ENCODE results near the gene ZBTB14.
A peak's percentile ranks its signal among the peaks of the same experiment; 100 is the strongest.

The ZBTB14 gene

GRCh38 chr18:5304232-5304631, 8.7 kb upstream of the ZBTB14 start:
- no peaks in the 10 kb centered on the region for H3K4me1 ChIP-seq (ENCODE audit: control insufficient read depth in 2 of 2, insufficient read depth in 2 of 2, low read length in 2 of 2)
- H3K36me3 ChIP-seq (ENCODE audit: control insufficient read depth in 2 of 2, insufficient read depth in 2 of 2, low read length in 2 of 2), result no peaks in the 10 kb centered on the region
- no peak overlapping the region for H3K27ac ChIP-seq (ENCODE audit: low read depth in 2 of 2, low read length in 2 of 2)
- H3K27me3 ChIP-seq (ENCODE audit: control insufficient read depth in 2 of 2, insufficient read depth in 2 of 2, low read length in 2 of 2), result peaks cover 3 to 6% of the 10 kb centered on the region in 2 donors
- no peak overlapping the region for H3K4me3 ChIP-seq (ENCODE audit: low read length in 2 of 2)
- H3K9me3 ChIP-seq (ENCODE audit: control insufficient read depth in 2 of 2, low read length in 2 of 2), result no peaks in the 10 kb centered on the region
- H3K9ac ChIP-seq (ENCODE audit: low read depth in 1 of 2, low read length in 2 of 2), result no peak overlapping the region

- Histone ChIP-seq H3K9ac (ENCODE audit: low read depth in 1 of 2, low read length in 2 of 2) (no peak overlapping the region), H3K36me3 (ENCODE audit: control insufficient read depth in 2 of 2, insufficient read depth in 2 of 2, low read length in 2 of 2) (no peaks in the 10 kb centered on the region), H3K27ac (ENCODE audit: low read depth in 2 of 2, low read length in 2 of 2) (no peak overlapping the region), H3K4me3 (ENCODE audit: low read length in 2 of 2) (no peak overlapping the region), H3K9me3 (ENCODE audit: control insufficient read depth in 2 of 2, low read length in 2 of 2) (no peaks in the 10 kb centered on the region), H3K27me3 (ENCODE audit: control insufficient read depth in 2 of 2, insufficient read depth in 2 of 2, low read length in 2 of 2) (peaks cover 3 to 8% of the 10 kb centered on the region in 2 donors), H3K4me1 (ENCODE audit: control insufficient read depth in 2 of 2, insufficient read depth in 2 of 2, low read length in 2 of 2) (no peaks in the 10 kb centered on the region)
Observed at GRCh38 chr18:5303636-5304035, 8.1 kb upstream of the ZBTB14 start.

GRCh38 chr18:5302606-5303005, 7.1 kb upstream of the ZBTB14 start:
- no peak overlapping the region for H3K27ac ChIP-seq (ENCODE audit: low read depth in 2 of 2, low read length in 2 of 2)
- H3K9me3 ChIP-seq (ENCODE audit: control insufficient read depth in 2 of 2, low read length in 2 of 2), result no peaks in the 10 kb centered on the region
- no peaks in the 10 kb centered on the region for H3K4me1 ChIP-seq (ENCODE audit: control insufficient read depth in 2 of 2, insufficient read depth in 2 of 2, low read length in 2 of 2)
- peaks cover 3 to 8% of the 10 kb centered on the region in 2 donors for H3K27me3 ChIP-seq (ENCODE audit: control insufficient read depth in 2 of 2, insufficient read depth in 2 of 2, low read length in 2 of 2)
- H3K9ac ChIP-seq (ENCODE audit: low read depth in 1 of 2, low read length in 2 of 2), result no peak overlapping the region
- no peak overlapping the region for H3K4me3 ChIP-seq (ENCODE audit: low read length in 2 of 2)
- no peaks in the 10 kb centered on the region for H3K36me3 ChIP-seq (ENCODE audit: control insufficient read depth in 2 of 2, insufficient read depth in 2 of 2, low read length in 2 of 2)

- H3K4me3 ChIP-seq (ENCODE audit: low read length in 2 of 2), result no peak overlapping the region
- H3K27me3 ChIP-seq (ENCODE audit: control insufficient read depth in 2 of 2, insufficient read depth in 2 of 2, low read length in 2 of 2), result peaks cover 3 to 8% of the 10 kb centered on the region in 2 donors
- peaks cover 2 to 7% of the 10 kb centered on the region in 2 donors for H3K4me1 ChIP-seq (ENCODE audit: control insufficient read depth in 2 of 2, insufficient read depth in 2 of 2, low read length in 2 of 2)
- H3K36me3 ChIP-seq (ENCODE audit: control insufficient read depth in 2 of 2, insufficient read depth in 2 of 2, low read length in 2 of 2), result no peaks in the 10 kb centered on the region
- H3K27ac ChIP-seq (ENCODE audit: low read depth in 2 of 2, low read length in 2 of 2), result no peak overlapping the region
- no peak overlapping the region for H3K9ac ChIP-seq (ENCODE audit: low read depth in 1 of 2, low read length in 2 of 2)
- no peaks in the 10 kb centered on the region for H3K9me3 ChIP-seq (ENCODE audit: control insufficient read depth in 2 of 2, low read length in 2 of 2)
Observed at GRCh38 chr18:5300476-5301010, 5.0 kb upstream of the ZBTB14 start.

GRCh38 chr18:5298156-5298852, 2.8 kb upstream of the ZBTB14 start:
- H3K27me3 ChIP-seq (ENCODE audit: control insufficient read depth in 2 of 2, insufficient read depth in 2 of 2, low read length in 2 of 2), result peaks cover 3 to 8% of the 10 kb centered on the region in 2 donors
- no peak overlapping the region for H3K27ac ChIP-seq (ENCODE audit: low read depth in 2 of 2, low read length in 2 of 2)

GRCh38 chr18:5297597-5297996, 2.1 kb upstream of the ZBTB14 start:
- Histone ChIP-seq H3K9me3 (ENCODE audit: control insufficient read depth in 2 of 2, low read length in 2 of 2) (no peaks in the 10 kb centered on the region), H3K36me3 (ENCODE audit: control insufficient read depth in 2 of 2, insufficient read depth in 2 of 2, low read length in 2 of 2) (peaks cover 0 to under 1% of the 10 kb centered on the region in 2 donors), H3K9ac (ENCODE audit: low read depth in 1 of 2, low read length in 2 of 2) (no peak overlapping the region), H3K4me3 (ENCODE audit: low read length in 2 of 2) (no peak overlapping the region), H3K4me1 (ENCODE audit: control insufficient read depth in 2 of 2, insufficient read depth in 2 of 2, low read length in 2 of 2) (peaks cover 8 to 12% of the 10 kb centered on the region in 2 donors), H3K27me3 (ENCODE audit: control insufficient read depth in 2 of 2, insufficient read depth in 2 of 2, low read length in 2 of 2) (peaks cover 3 to 8% of the 10 kb centered on the region in 2 donors), H3K27ac (ENCODE audit: low read depth in 2 of 2, low read length in 2 of 2) (peak overlapping the region in 1 of 2 donors; percentile 98)

More at GRCh38 chr18:5298156-5298852, 2.8 kb upstream of the ZBTB14 start:
- no peaks in the 10 kb centered on the region for H3K9me3 ChIP-seq (ENCODE audit: control insufficient read depth in 2 of 2, low read length in 2 of 2)
- H3K4me1 ChIP-seq (ENCODE audit: control insufficient read depth in 2 of 2, insufficient read depth in 2 of 2, low read length in 2 of 2), result peaks cover 8 to 12% of the 10 kb centered on the region in 2 donors
- H3K36me3 ChIP-seq (ENCODE audit: control insufficient read depth in 2 of 2, insufficient read depth in 2 of 2, low read length in 2 of 2), result no peaks in the 10 kb centered on the region
- H3K9ac ChIP-seq (ENCODE audit: low read depth in 1 of 2, low read length in 2 of 2), result no peak overlapping the region
- H3K4me3 ChIP-seq (ENCODE audit: low read length in 2 of 2), result no peak overlapping the region

- Histone ChIP-seq H3K9me3 (ENCODE audit: control insufficient read depth in 2 of 2, low read length in 2 of 2) (no peaks in the 10 kb centered on the region), H3K36me3 (ENCODE audit: control insufficient read depth in 2 of 2, insufficient read depth in 2 of 2, low read length in 2 of 2) (peaks cover 2 to 5% of the 10 kb centered on the region in 2 donors), H3K4me1 (ENCODE audit: control insufficient read depth in 2 of 2, insufficient read depth in 2 of 2, low read length in 2 of 2) (peaks cover 8 to 12% of the 10 kb centered on the region in 2 donors), H3K27me3 (ENCODE audit: control insufficient read depth in 2 of 2, insufficient read depth in 2 of 2, low read length in 2 of 2) (peaks cover 3 to 8% of the 10 kb centered on the region in 2 donors), H3K27ac (ENCODE audit: low read depth in 2 of 2, low read length in 2 of 2) (peak overlapping the region; percentile 94 to 98), H3K4me3 (ENCODE audit: low read length in 2 of 2) (peak overlapping the region; percentile 78 to 79), H3K9ac (ENCODE audit: low read depth in 1 of 2, low read length in 2 of 2) (peak overlapping the region; percentile 66 to 83)
Observed at GRCh38 chr18:5296706-5297320, 1.3 kb upstream of the ZBTB14 start.

- Histone ChIP-seq H3K4me1 (ENCODE audit: control insufficient read depth in 2 of 2, insufficient read depth in 2 of 2, low read length in 2 of 2) (peaks cover 8 to 12% of the 10 kb centered on the region in 2 donors), H3K27ac (ENCODE audit: low read depth in 2 of 2, low read length in 2 of 2) (peak overlapping the region; percentile 97 to 98), H3K9ac (ENCODE audit: low read depth in 1 of 2, low read length in 2 of 2) (peak overlapping the region; percentile 73 to 83), H3K4me3 (ENCODE audit: low read length in 2 of 2) (peak overlapping the region; percentile 78 to 79), H3K36me3 (ENCODE audit: control insufficient read depth in 2 of 2, insufficient read depth in 2 of 2, low read length in 2 of 2) (peaks cover 8 to 12% of the 10 kb centered on the region in 2 donors), H3K27me3 (ENCODE audit: control insufficient read depth in 2 of 2, insufficient read depth in 2 of 2, low read length in 2 of 2) (peaks cover 3 to 8% of the 10 kb centered on the region in 2 donors), H3K9me3 (ENCODE audit: control insufficient read depth in 2 of 2, low read length in 2 of 2) (no peaks in the 10 kb centered on the region)
Observed at GRCh38 chr18:5295981-5296705, 617 bp upstream of the ZBTB14 start.

GRCh38 chr18:5294457-5295230, 882 bp downstream of the ZBTB14 start:
- H3K27ac ChIP-seq (ENCODE audit: low read depth in 2 of 2, low read length in 2 of 2), result peak overlapping the region; percentile 95 to 96

More at GRCh38 chr18:5294457-5295230, 882 bp downstream of the ZBTB14 start:
- peaks cover 13 to 23% of the 10 kb centered on the region in 2 donors for H3K36me3 ChIP-seq (ENCODE audit: control insufficient read depth in 2 of 2, insufficient read depth in 2 of 2, low read length in 2 of 2)
- no peaks in the 10 kb centered on the region for H3K9me3 ChIP-seq (ENCODE audit: control insufficient read depth in 2 of 2, low read length in 2 of 2)
- peaks cover 0 to 4% of the 10 kb centered on the region in 2 donors for H3K27me3 ChIP-seq (ENCODE audit: control insufficient read depth in 2 of 2, insufficient read depth in 2 of 2, low read length in 2 of 2)
- H3K4me1 ChIP-seq (ENCODE audit: control insufficient read depth in 2 of 2, insufficient read depth in 2 of 2, low read length in 2 of 2), result peaks cover 8 to 12% of the 10 kb centered on the region in 2 donors
- peak overlapping the region; percentile 82 to 90 for H3K9ac ChIP-seq (ENCODE audit: low read depth in 1 of 2, low read length in 2 of 2)
- peak overlapping the region; percentile 82 to 94 for H3K4me3 ChIP-seq (ENCODE audit: low read length in 2 of 2)

All from mucosa of rectum (tissue), 2 donors.